HG03066 (cell line): Measurements from ENCODE around the gene PRKAG1.

Experiments used
- ATAC-seq: cut with Tn5 transposase; IDR thresholded peaks from one replicate; pipeline ENCODE4 v1.9.1; 2021; ENCODE audit warnings: low read depth; ENCODE audit not compliant: unreplicated experiment

PRKAG1 gene

DNA sequence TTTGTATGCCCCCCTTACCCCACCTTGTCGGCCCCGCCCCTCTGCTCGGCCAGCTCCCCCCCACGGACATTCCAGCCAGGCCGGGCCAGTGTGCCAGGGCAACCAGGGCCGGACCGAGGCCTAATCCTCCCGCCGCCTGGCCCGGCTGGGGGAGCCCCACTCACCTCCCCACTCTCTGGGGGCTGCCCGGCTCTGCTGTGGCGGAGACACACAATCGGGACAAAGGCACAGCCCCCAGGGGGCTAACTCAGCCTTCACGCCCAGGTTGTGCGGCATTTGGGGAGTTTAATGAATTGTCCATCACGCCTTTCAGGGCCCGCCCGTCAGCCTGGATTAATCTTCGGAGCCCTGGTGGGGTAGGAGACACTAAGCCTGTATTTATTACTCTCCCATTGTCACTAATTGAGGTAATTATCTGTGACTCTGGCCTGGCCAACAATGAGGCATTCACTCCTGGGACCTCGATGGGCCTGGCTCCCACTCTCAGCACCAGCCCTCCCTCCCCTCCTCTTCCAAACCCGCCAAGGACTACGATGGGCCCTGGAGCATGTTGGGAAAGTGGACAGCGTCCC, 31.8 kb downstream of the PRKAG1 start:
- no peak for ATAC-seq

DNA sequence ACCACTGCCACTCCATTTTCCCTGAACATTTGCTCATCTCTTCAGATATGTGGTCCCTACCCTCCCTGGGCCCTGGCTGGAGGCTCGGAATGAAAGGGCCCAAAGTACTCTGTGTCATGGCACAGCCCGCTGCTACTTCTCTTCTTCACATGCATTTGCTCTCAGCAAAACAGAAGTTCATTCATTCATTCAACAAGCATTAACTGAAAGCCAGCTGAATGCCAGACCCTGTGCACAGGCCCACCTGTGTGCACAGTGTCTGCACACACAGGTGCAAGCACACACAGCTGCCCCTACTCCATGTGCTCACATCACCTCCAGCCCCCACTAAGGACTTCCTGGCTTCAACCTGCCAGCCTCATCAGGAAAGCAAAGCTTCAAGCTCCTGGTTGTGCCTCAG, 32.7 kb downstream of the PRKAG1 start:
- ATAC-seq = no peak

DNA sequence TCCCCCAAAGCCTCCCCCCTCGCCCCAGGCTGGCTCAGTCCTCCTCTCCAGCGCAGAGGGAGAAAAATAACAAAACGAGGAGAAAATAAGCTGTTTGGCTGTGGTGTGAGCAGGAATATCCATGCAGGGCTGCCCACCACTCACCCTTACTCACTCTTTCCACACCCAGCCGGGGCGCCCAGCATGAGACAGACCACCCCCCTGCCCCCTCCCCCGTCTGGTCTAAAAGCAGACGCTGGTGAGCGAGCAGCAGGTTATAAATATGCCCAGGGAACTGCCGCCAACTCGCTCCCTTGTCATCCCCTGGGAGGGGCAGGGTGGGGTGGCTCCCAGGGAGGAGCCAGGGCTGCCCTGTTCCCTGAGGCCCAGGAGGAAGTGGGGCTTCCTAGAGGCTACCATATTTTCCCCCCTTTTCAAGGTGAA, 33.1 kb downstream of the PRKAG1 start:
- ATAC-seq = no peak

DNA sequence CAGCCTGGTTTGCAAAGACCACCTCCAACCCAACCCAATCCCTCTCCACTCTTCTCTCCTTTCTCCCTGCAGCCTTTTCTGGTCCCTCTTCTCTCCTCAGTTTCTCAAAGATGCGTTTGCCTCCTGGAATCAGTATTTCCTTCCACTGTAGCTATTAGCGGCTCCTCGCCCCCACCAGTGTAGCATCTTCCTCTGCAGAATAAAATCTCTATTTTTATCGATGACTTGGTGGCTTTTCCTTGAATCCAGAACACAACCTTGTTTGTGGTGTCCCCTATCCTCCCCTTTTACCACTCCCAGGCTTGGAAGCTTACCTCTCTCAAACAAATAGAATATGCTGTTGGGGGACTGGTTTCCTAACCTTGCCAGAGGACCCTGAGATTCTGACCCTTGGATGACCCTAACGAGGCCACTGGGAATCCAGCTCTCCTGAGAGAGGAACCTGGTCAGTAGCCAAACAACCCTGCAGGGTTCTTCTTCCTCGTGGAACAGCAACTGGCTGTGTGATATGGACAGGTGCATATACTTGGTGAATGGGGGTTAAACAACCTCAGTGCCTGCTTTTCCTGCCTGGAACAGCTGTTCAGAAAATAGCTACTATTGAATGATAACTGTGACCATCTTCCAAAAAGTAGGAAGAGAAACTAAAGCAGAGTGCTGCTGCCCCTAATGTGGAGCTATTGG, 36.0 kb downstream of the PRKAG1 start:
- no peak for ATAC-seq

DNA sequence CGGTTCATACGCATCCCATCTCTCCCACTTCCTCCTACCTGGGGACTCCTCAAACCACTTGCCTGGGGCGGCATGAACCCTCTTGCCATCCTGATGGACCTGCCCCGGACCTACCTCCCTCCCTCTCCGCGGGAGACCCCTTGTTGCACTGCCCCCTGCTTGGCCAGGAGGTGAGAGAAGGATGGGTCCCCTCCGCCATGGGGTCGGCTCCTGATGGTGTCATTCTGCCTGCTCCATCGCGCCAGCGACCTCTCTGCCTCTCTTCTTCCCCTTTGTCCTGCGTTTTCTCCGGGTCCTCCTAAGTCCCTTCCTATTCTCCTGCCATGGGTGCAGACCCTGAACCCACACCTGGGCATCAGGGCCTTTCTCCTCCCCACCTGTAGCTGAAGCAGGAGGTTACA, 36.8 kb downstream of the PRKAG1 start:
- ATAC-seq = no peak

DNA sequence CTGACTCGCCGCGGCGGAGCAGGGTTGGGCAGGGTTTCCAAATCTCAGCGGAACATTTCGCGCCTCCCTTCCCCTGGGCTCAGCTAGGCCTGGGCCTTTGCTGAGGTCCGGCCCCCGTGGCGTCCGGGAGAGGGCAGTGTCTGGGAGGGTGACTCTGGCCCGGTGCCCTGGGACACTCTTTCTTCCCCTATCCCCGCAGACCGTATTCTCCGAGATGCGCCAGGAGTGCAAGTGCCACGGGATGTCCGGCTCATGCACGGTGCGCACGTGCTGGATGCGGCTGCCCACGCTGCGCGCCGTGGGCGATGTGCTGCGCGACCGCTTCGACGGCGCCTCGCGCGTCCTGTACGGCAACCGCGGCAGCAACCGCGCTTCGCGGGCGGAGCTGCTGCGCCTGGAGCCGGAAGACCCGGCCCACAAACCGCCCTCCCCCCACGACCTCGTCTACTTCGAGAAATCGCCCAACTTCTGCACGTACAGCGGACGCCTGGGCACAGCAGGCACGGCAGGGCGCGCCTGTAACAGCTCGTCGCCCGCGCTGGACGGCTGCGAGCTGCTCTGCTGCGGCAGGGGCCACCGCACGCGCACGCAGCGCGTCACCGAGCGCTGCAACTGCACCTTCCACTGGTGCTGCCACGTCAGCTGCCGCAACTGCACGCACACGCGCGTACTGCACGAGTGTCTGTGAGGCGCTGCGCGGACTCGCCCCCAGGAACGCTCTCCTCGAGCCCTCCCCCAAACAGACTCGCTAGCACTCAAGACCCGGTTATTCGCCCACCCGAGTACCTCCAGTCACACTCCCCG, 37.4 kb downstream of the PRKAG1 start:
- ATAC-seq = no peak

DNA sequence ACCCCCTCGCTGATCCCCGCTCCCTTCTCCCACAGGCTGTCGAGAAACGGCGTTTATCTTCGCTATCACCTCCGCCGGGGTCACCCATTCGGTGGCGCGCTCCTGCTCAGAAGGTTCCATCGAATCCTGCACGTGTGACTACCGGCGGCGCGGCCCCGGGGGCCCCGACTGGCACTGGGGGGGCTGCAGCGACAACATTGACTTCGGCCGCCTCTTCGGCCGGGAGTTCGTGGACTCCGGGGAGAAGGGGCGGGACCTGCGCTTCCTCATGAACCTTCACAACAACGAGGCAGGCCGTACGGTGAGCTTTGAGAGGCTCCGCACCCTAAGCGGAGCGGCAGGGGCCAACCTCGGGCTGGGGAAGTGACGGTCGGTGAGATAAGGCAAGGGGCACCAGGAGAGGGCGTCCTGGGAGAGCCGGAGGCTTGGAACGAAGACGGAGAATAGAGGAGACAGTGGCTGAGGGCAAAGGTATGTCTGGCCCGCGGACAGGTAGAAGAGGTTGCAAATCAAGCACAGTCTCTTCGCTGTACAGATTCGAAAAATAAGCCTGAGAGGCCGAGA, 38.1 kb downstream of the PRKAG1 start:
- ATAC-seq = no peak

DNA sequence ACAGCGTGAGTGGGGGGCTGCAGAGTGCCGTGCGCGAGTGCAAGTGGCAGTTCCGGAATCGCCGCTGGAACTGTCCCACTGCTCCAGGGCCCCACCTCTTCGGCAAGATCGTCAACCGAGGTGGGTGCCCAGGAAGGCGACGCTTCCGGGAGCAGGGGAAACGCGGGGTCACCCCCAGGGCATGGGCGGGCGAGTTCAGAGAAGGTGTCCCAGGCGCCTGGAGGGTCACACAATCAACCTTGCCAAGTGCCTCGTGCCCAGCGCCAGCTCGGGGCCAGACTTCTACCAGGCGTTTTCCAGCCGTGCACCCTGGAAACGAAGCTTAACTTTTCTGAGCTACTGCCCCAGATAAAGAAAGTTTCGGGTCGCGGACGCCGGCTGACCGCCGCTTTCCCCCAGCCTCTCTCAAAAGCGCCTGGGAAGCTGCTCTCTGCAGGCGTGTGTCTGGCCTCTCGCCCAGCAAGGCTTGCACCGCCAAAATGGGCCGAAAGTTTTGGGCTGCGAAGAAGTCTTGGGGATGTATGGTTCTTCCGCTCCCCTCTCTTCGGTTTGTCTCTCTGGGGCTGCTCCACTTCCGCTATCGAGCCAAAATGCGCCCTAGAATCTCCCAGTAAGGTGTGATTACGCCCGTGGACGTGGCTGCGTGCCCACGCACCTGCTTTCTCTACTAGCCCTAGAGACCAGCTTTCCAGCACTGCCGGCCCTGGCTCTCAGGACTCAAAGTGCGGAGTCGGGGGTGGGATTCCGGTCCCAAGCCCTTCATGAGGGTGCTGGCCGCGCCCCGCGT, 38.8 kb downstream of the PRKAG1 start:
- no peak for ATAC-seq

DNA sequence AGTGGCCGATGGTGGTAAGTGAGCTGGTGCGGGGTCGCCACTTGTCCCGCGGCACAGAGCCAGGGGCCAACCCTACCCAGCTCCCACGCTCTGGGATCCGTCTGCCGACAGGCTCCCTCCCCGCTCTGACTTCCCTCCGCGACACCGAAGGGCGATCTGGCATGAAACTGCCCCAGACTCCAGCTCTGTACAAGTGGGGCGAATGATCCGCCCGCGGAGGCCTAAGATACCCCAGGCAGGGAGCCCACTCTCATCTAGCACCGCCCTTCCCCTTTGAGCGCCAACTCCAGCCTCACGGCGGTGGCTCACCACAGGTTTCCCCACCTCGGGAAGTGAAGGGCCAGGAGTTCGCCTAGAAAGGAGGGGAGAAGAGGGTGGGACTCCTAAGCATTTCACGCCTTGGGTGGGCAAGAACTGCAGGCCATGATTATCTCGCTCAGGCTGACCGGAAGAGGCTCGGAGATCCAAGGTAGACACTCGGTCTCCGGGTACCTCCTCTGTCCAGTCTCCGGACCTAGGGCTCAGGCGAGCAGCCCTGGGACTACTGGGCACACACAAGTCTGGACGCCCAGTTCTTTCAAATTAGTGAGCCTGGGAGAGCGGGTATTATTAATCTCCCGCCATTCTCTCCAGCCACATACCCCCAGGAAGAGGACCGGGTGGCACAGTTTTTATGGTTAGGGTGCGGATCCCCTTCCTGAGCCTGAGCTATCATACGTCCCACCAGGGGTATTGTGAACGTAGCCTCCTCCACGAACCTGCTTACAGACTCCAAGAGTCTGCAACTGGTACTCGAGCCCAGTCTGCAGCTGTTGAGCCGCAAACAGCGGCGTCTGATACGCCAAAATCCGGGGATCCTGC, 39.6 kb downstream of the PRKAG1 start:
- ATAC-seq = no peak

DNA sequence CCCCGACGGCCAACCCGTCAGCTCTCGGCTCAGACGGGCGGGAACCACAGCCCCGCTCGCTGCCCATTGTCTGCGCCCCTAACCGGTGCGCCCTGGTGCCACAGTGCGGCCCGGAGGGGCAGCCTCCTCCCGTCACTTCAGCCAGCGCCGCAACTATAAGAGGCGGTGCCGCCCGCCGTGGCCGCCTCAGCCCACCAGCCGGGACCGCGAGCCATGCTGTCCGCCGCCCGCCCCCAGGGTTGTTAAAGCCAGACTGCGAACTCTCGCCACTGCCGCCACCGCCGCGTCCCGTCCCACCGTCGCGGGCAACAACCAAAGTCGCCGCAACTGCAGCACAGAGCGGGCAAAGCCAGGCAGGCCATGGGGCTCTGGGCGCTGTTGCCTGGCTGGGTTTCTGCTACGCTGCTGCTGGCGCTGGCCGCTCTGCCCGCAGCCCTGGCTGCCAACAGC, 40.3 kb downstream of the PRKAG1 start, which contains the start of gene WNT1:
Gene WNT1, plus strand, starts transcription at position 32 of the 450 bp plus-strand sequence. Its CDS starts 329 bp downstream, at position 361.
- ATAC-seq = no peak

DNA sequence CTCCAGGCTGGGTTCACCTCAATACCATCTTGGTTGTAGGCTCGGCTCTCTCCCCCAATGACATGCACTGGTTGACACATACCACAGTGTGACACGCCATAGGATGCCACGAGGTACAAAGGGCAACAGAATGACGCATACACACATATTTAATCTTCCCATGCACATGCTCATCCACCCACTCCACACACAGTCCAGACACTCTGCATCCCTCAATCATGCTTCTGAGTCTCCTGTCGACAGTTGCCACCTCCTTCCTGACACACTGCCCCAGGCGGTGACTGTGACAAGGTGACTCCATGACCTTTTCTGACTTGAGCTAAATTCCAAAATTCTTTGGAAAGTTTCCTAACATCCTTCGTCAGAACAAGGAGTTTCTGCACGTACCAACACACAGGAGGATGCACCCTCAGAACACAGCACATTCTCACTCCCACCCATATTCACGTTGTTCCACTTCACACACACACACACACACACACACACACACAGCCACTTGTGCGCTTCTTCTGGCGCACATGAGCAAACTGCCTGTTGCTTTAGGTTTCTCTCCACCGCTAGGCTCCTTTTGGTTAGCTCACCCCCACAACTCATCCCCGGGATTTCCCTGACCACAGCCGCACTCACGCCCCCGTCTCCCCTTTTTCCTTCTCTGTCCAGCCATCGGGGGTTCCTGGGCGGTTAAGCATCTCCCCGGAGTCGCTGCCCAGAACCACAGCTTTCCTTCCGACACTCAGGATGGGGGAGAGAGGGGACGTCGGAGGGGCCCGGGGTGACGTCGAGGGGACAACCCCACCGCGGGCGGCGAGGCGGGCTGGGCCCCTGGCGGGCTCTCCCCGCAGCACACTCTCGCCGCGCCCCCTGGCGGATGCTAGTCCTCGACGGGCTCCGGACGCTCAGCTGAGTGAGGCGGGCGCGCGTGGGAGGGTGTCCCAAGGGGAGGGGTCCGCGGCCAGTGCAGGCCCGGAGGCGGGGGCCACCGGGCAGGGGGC, 41.0 kb downstream of the PRKAG1 start:
- ATAC-seq = no peak

DNA sequence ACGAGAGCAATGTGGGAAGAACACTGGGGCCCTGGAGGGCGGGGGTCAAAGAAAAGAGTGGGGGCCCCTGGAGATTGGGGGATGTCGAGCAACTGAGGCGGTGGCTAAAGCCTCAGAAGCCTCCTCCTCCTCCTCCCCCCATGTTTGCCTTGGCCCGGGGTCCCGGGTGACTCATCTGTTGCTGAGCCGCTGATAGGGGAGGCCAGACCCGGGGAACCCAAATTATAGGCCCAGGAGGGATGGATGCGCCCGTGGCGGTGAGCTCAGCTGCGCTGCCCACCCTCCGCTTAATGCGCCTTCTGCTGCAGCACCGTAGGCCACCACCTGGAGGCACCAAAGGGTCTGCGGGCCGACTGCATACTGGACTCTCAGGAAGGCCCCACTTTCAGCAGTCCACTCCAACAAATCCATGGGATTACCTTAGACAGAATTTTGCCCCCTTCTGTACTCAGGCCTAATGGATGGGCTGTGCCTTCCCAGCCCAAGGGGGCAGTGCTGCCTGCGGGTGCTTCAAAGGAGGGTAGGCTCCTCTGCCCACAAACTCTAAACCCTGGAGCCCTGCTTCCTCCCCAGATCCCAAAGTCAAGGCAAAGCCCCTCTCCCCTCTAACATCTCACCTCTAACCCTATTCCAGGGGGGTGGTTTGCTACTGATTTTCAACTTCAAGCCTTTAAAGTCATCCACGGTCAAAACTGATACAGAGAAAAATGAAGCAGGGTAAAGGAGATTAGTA, 44.5 kb downstream of the PRKAG1 start:
- no peak for ATAC-seq

DNA sequence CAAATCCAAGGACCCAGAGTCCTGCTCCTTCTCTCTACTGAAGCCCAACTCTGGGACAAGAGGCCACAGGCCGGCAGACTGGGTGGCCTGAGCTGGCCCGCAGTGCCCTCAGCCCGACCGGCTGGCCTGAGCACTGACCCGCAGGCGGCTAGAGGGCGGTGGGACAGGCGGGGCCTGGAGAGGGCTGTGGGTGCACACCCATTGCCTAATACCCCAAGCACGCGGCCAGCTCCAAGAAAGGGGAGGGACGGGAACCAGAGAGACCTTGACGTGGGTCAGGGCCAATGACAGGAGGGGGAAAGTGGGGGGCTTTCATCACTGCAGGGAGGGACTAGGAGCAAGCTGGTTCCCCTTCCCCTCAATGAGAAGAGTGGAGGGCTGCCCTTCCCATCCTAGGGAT, 45.0 kb downstream of the PRKAG1 start:
- no peak for ATAC-seq

DNA sequence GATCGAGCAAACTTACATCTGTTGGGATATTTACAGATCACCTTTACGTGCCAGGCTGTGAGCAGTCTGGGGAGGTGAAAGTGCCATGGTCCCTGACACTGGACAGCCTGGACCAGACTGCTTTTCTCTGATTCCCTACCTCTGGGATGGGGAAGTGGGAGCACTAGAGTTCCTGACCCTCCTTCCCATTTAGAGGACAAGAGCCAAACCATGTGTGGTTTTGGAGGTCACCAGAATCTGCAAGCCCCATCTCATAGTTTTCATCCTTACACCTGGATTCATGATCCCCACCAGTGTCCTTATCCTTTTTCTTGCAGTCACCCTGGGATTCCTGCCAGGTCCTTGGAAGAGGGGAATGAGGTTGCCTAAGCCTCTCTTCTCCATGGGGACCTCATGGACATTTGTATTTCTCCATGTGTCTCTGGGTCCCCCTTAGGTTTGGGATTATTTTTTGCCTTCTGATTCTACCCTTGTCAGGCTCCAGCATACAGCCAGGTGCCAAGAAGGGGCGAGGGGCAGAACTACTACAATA, 45.6 kb downstream of the PRKAG1 start:
- ATAC-seq = no peak

DNA sequence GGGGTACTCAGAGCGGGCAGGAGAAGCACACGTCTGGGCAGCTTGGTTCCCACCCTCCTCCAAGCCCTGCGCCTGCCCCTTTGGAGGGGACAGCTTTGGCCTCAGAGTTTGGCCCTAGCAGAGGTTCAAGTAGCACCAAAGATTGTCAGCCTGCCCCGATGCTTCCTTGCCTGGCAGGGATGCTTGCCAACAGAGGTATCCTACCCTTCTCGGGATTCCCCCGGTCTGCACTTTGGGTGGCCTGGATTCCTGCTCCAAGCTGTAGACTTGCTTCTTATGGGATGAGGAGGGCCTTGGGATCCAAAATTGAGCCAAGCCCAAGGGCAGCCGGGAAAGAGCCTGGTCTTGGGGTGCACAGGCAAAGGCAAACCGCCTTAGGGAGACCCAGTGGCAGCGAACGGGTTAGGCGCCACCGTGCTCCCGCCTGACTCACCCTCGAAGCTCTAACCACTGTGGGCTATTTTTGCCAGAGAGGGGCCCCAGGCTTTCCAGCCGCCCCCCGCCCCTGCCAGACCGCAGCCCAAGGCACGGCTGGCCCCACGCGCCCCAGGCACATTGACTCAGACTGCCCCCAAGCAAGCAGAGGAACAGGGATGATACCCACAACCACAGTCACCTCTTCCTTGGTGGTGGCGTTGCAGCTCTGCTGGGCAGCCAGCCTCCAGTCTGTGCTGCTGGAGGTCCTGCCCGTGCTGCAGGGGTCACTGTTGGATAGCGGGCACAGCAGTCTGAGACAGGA, 46.2 kb downstream of the PRKAG1 start:
- ATAC-seq = no peak

DNA sequence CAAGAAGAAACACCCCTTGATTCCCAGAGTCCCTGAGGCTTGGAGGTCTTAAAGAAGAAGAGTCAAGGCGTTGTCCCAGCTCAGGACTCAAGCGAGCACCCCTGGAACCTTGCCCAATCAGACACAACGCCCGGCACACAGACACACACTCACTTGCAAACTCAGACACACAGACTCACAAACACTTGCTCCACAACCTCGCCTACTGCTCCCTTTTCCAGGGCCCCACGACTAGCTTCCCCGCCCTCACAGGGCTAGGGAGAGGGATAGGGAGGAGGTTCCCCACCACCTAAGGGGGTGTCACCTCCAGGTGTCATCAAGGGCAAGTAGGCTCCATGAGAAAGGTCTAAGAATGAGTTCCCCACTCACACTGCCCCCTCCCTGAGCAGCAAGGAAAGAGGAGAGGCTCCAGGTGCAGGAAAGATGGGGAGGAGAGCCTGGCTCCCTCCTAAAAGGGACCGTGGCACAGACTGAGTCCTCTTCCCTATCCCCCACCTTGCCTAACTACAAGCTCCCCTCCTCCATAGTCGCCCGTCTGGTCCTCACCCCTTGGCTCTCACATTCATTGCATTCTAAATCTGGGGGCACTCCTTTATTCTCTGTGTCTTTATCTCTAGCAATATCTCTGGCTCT, 47.8 kb downstream of the PRKAG1 start:
- ATAC-seq = no peak
